ENCODE results near the gene FBXW7. TPM values are rescaled to one million over a fixed set of nuclear protein-coding genes. Genes with fewer than 3 reads are reported as not detected.

Gene FBXW7
- total RNA-seq, 4 donors from 2014 or later, result 63.1 to 97.6 (median 70.7) TPM

DNA sequence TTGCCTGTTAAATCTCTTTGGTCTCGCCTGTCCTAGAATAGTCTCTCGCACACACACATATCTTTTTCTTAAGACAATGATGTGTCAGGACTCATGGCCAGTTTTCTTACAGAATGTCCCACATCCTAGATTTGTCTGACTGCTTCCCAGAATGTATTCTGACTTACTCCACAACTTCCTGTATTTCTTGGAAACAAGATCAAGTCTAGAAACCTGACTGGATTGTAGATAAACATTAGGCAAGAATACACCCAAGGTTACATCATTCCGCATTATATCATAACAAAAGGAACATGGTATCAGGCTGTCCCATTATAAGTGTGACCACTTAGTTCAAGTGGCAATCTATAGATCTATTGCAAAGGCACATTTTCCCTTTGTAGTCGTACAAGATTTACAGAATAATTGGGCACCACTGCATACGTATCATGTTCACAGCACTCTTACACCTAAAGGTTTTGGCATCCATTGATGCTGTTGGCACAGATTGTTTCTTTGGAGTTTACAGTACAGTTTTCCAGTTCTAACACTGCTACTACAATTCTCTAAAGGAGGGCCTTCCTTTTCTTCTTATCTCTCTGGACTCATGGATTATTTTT, 56.4 kb downstream of the FBXW7 start:
- H3K27me3 ChIP-seq, result no peaks in the 10 kb centered on the region
- WGBS, result 91% methylated on average over 5 of the region's 5 CpGs
- intact Hi-C loops (cut with DNase I), result no loop called here
- H3K4me1 ChIP-seq, result peaks cover 10 to 15% (median 13%) of the 10 kb centered on the region in 4 donors
- H3K36me3 ChIP-seq, result no peaks in the 10 kb centered on the region
- DNase-seq (ENCODE audit: extremely low spot score), result no peak
- no peak overlapping the region for H3K4me3 ChIP-seq
- H3K9me3 ChIP-seq, result no peaks in the 10 kb centered on the region
- H3K27ac ChIP-seq (replicated peaks in 1 of 4), result no peak overlapping the region
- TF ChIP-seq POLR2AphosphoS5 (IDR thresholded peaks at IDR 0.05), result no peak
- no peak for TF ChIP-seq CTCF (IDR thresholded peaks at IDR 0.05)
- TF ChIP-seq EP300 (IDR thresholded peaks at IDR 0.05), result no peak
- no peak for TF ChIP-seq POLR2A (IDR thresholded peaks at IDR 0.05; ENCODE audit: low read depth)

DNA sequence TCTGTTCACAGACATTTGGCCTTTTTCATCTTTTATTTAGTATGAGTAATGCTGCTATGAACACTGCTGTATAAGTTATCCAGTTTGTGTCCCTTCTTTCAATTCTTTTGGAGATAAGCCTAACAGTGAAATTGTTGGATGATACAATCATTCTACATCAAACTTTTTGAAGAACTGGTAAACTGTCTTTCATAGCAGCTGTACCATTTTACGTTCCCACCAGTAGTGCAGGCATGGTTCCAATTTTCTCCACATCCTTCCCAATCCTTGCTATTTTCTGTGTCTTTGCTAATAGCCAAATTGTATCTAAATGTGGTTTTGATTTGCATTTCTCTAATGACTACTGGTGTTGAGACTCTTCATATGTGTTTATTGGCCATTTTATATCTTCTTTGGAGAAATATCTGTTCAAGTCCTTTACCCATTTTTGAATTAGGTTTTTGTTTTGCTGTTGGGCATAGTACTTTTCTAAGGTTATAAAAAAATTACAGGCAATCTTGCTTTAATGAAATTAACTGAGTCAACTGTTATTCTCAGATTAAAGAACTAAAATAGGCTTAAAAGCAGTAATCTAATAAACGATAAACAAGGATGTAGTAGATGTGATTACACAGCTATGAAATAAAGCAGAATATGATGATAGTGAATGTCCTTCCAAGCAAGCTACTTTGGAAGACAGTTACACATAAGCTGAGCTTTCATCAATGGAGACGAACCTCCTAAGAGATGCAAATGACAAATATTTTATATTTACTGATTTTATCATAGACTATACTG, 57.2 kb downstream of the FBXW7 start:
- H3K9me3 ChIP-seq, result no peaks in the 10 kb centered on the region
- TF ChIP-seq EP300 (IDR thresholded peaks at IDR 0.05), result no peak
- no peak for TF ChIP-seq CTCF (IDR thresholded peaks at IDR 0.05)
- TF ChIP-seq POLR2A (IDR thresholded peaks at IDR 0.05; ENCODE audit: low read depth), result no peak
- TF ChIP-seq POLR2AphosphoS5 (IDR thresholded peaks at IDR 0.05), result no peak
- H3K36me3 ChIP-seq, result no peaks in the 10 kb centered on the region
- H3K27me3 ChIP-seq, result no peaks in the 10 kb centered on the region
- no peak for DNase-seq (ENCODE audit: extremely low spot score)
- WGBS, result 80% methylated on average over 3 of the region's 3 CpGs
- H3K27ac ChIP-seq (replicated peaks in 1 of 4), result no peak overlapping the region
- H3K4me3 ChIP-seq, result no peak overlapping the region
- H3K4me1 ChIP-seq, result peaks cover 10 to 15% (median 13%) of the 10 kb centered on the region in 4 donors
- intact Hi-C loops (cut with DNase I), result no loop called here

DNA sequence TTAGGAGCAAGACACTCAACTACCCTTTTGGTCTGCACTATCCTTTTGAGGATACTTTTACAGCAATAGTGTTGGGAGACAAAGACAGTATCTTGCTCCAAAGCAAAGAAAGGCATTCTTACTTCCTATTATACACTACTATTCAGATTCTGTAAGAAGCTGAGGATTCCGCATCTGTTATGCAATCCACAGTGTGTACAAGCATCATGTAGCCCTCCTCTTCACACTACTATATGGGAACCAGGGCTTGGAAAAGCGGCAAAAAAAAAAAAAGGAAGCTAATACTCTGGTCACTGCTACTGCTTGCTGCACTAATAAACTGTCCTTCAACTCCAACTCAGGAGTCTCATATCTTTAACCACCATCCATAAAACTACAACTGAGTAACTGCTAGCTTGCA, 59.1 kb downstream of the FBXW7 start:
- intact Hi-C loops (cut with DNase I), result no loop called here
- no peaks in the 10 kb centered on the region for H3K9me3 ChIP-seq
- no peaks in the 10 kb centered on the region for H3K27me3 ChIP-seq
- no peaks in the 10 kb centered on the region for H3K36me3 ChIP-seq
- 77% methylated on average over 2 of the region's 2 CpGs for WGBS
- no peak overlapping the region for H3K27ac ChIP-seq (replicated peaks in 1 of 4)
- no peak overlapping the region for H3K4me3 ChIP-seq
- H3K4me1 ChIP-seq, result peaks cover 10 to 15% (median 13%) of the 10 kb centered on the region in 4 donors
- DNase-seq (ENCODE audit: extremely low spot score), result no peak
- no peak for TF ChIP-seq POLR2A (IDR thresholded peaks at IDR 0.05; ENCODE audit: low read depth)
- TF ChIP-seq EP300 (IDR thresholded peaks at IDR 0.05), result no peak
- no peak for TF ChIP-seq CTCF (IDR thresholded peaks at IDR 0.05)
- no peak for TF ChIP-seq POLR2AphosphoS5 (IDR thresholded peaks at IDR 0.05)

DNA sequence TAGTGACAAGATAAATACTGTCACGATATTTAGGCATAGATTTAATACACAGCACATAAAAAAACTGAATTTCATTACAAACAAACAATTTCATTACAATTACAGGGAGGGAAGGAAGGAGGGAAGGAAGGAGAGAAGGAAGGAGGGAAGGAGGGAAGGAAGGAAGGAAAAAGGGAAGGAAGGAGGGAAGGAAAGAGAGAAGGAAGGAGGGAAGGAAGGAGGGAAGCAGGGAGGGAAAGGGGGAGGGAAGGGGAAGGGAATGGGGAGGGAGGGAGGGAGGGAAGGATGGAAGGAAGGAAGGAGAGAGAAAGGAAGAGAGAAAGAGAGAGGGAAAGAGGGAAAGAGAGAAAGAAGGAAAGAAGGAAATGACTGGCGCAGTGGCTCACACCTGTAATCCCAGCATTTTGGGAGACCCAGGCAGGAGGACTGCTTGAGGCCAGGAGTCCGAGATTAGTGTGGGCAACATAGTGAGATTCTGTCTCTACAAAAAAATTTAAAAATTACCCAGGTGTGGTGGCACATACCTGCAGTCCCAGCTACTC, 64.6 kb downstream of the FBXW7 start:
- no peaks in the 10 kb centered on the region for H3K36me3 ChIP-seq
- H3K4me1 ChIP-seq, result peaks cover 0 to 7% (median 0%) of the 10 kb centered on the region in 4 donors
- no peak overlapping the region for H3K4me3 ChIP-seq
- no peak for DNase-seq (ENCODE audit: extremely low spot score)
- no peak for TF ChIP-seq POLR2A (IDR thresholded peaks at IDR 0.05; ENCODE audit: low read depth)
- TF ChIP-seq CTCF (IDR thresholded peaks at IDR 0.05), result no peak
- no peak for TF ChIP-seq EP300 (IDR thresholded peaks at IDR 0.05)
- TF ChIP-seq POLR2AphosphoS5 (IDR thresholded peaks at IDR 0.05), result no peak
- no peaks in the 10 kb centered on the region for H3K27me3 ChIP-seq
- intact Hi-C loops (cut with DNase I), result no loop called here
- no peak overlapping the region for H3K27ac ChIP-seq (replicated peaks in 1 of 4)
- no peaks in the 10 kb centered on the region for H3K9me3 ChIP-seq
- 94% methylated on average over 3 of the region's 3 CpGs for WGBS
